Osteoblast (primary cell): Measurements from ENCODE around the gene GRIN1. TPM values are rescaled to one million over a fixed set of nuclear protein-coding genes. Genes with fewer than 3 reads are reported as not detected.

Experiments
- DNase-seq: peaks from one replicate; pipeline ENCODE4 v3.0.0; 2011; ENCODE audit warnings: low spot score, mixed read lengths; ENCODE audit not compliant: insufficient read length; ENCODE audit errors: missing footprints
- H2AFZ ChIP-seq: 2 replicates; pipeline ENCODE4 v1.6.0; 2011; ENCODE audit warnings: mild to moderate bottlenecking, low read length
- H3K27ac ChIP-seq: 2 replicates; pipeline ENCODE4 v1.5.1; 2011; ENCODE audit warnings: mild to moderate bottlenecking, low read depth, low read length, moderate library complexity
- H3K27me3 ChIP-seq: 2 replicates; pipeline ENCODE4 v1.6.0; 2012; ENCODE audit warnings: mild to moderate bottlenecking, control low read depth, inconsistent platforms, low read length, moderate library complexity; ENCODE audit not compliant: insufficient read depth
- H3K36me3 ChIP-seq: 2 replicates; pipeline ENCODE4 v1.5.1; 2011; ENCODE audit warnings: mild to moderate bottlenecking, low read length, control low read depth, moderate library complexity; ENCODE audit not compliant: insufficient read depth
- H3K4me1 ChIP-seq: 2 replicates; pipeline ENCODE4 v1.5.1; 2011; ENCODE audit warnings: mild to moderate bottlenecking, low read length, control low read depth, moderate library complexity; ENCODE audit not compliant: insufficient read depth
- H3K4me2 ChIP-seq: 2 replicates; pipeline ENCODE4 v1.6.0; 2011; ENCODE audit warnings: mild to moderate bottlenecking, low read length; ENCODE audit not compliant: insufficient read depth
- H3K4me3 ChIP-seq: fragments of 200-600 bp; sonication (generic); 3 replicates; pipeline ENCODE4 v1.5.1; 2012; ENCODE audit warnings: mild to moderate bottlenecking, low read length, inconsistent platforms; ENCODE audit not compliant: insufficient read depth
- H3K79me2 ChIP-seq: 2 replicates; pipeline ENCODE4 v1.6.0; 2012; ENCODE audit warnings: mild to moderate bottlenecking, low read length, control low read depth, inconsistent platforms; ENCODE audit not compliant: insufficient read depth
- H3K9me3 ChIP-seq: 2 replicates; pipeline ENCODE4 v1.5.1; 2011; ENCODE audit warnings: low read depth, low read length, control low read depth
- H4K20me1 ChIP-seq: 2 replicates; pipeline ENCODE4 v1.6.0; 2012; ENCODE audit warnings: mild to moderate bottlenecking, low read length, control low read depth; ENCODE audit not compliant: insufficient read depth
- total RNA-seq: library from RNA; depleted of rRNA; stranded (reverse); fragments of >200 nt; gene quantifications from 2 replicates; pipeline ENCODE4 v1.2.3, GENCODE V29; 2012
- TF ChIP-seq, protein P1 (sequence below): IDR thresholded peaks from 2 replicates; pipeline ENCODE4 v1.5.1; 2011; ENCODE audit warnings: mild to moderate bottlenecking, low read depth, low read length, moderate library complexity; ENCODE audit errors: extremely low read depth

The GRIN1 gene
- total RNA-seq, 1 donor: not detected

- H3K27ac ChIP-seq: no peak overlapping the region
- H3K36me3 ChIP-seq: peaks cover 13% of the 10 kb centered on the region
- H3K79me2 ChIP-seq: peaks cover 5% of the 10 kb centered on the region
- TF ChIP-seq, protein P1, sequence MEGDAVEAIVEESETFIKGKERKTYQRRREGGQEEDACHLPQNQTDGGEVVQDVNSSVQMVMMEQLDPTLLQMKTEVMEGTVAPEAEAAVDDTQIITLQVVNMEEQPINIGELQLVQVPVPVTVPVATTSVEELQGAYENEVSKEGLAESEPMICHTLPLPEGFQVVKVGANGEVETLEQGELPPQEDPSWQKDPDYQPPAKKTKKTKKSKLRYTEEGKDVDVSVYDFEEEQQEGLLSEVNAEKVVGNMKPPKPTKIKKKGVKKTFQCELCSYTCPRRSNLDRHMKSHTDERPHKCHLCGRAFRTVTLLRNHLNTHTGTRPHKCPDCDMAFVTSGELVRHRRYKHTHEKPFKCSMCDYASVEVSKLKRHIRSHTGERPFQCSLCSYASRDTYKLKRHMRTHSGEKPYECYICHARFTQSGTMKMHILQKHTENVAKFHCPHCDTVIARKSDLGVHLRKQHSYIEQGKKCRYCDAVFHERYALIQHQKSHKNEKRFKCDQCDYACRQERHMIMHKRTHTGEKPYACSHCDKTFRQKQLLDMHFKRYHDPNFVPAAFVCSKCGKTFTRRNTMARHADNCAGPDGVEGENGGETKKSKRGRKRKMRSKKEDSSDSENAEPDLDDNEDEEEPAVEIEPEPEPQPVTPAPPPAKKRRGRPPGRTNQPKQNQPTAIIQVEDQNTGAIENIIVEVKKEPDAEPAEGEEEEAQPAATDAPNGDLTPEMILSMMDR: no peak
- H3K27me3 ChIP-seq: no peaks in the 10 kb centered on the region
- no peak overlapping the region for H2AFZ ChIP-seq
- no peak overlapping the region for H3K4me2 ChIP-seq
- no peak overlapping the region for H3K4me3 ChIP-seq
- H3K4me1 ChIP-seq: no peaks in the 10 kb centered on the region
- peaks cover 5% of the 10 kb centered on the region for H4K20me1 ChIP-seq
- H3K9me3 ChIP-seq: no peaks in the 10 kb centered on the region
- DNase-seq: peak; percentile 68
Measured at GRCh38 chr9:137112564-137113384, 26.2 kb upstream of the GRIN1 start.

GRCh38 chr9:137113385-137114159 lies 25.4 kb upstream of the GRIN1 start:
- H3K79me2 ChIP-seq: peaks cover 5% of the 10 kb centered on the region
- no peaks in the 10 kb centered on the region for H3K27me3 ChIP-seq
- H3K4me3 ChIP-seq: peak overlapping the region; percentile 40
- no peaks in the 10 kb centered on the region for H3K9me3 ChIP-seq
- H4K20me1 ChIP-seq: peaks cover 5% of the 10 kb centered on the region
- DNase-seq: peak; percentile 96
- H3K27ac ChIP-seq: no peak overlapping the region
- H3K36me3 ChIP-seq: peaks cover 9% of the 10 kb centered on the region
- no peaks in the 10 kb centered on the region for H3K4me1 ChIP-seq
- TF ChIP-seq, protein P1: no peak
- no peak overlapping the region for H2AFZ ChIP-seq
- peak overlapping the region; percentile 48 for H3K4me2 ChIP-seq

GRCh38 chr9:137114220-137114612 lies 24.7 kb upstream of the GRIN1 start:
- Histone ChIP-seq H3K79me2 (peaks cover 5% of the 10 kb centered on the region), H2AFZ (no peak overlapping the region), H3K9me3 (no peaks in the 10 kb centered on the region), H3K27ac (no peak overlapping the region), H3K4me3 (peak overlapping the region; percentile 73), H3K36me3 (peaks cover 8% of the 10 kb centered on the region), H4K20me1 (peaks cover 5% of the 10 kb centered on the region), H3K4me2 (peak overlapping the region; percentile 72), H3K4me1 (no peaks in the 10 kb centered on the region), H3K27me3 (no peaks in the 10 kb centered on the region)
- TF ChIP-seq, protein P1: no peak
- DNase-seq: peak; percentile 96
